Fibroblast of mammary gland (primary cell): Measurements from ENCODE around the gene GATA3.

Experiments
- DNase-seq: peaks from one replicate; pipeline ENCODE4 v3.0.0-alpha.2; 2010; ENCODE audit warnings: low read depth
- H3K4me3 ChIP-seq: 2 replicates; pipeline ENCODE4 v1.5.1; 2011; ENCODE audit warnings: low read depth, mild to moderate bottlenecking, low read length, moderate library complexity; ENCODE audit not compliant: control insufficient read depth
- TF ChIP-seq, protein P1 (sequence below): conservative IDR thresholded peaks from 2 replicates; pipeline ENCODE4 v1.5.1; 2011; ENCODE audit warnings: low read depth, low read length, inconsistent platforms; ENCODE audit not compliant: control insufficient read depth, insufficient read depth

The GATA3 gene

DNA sequence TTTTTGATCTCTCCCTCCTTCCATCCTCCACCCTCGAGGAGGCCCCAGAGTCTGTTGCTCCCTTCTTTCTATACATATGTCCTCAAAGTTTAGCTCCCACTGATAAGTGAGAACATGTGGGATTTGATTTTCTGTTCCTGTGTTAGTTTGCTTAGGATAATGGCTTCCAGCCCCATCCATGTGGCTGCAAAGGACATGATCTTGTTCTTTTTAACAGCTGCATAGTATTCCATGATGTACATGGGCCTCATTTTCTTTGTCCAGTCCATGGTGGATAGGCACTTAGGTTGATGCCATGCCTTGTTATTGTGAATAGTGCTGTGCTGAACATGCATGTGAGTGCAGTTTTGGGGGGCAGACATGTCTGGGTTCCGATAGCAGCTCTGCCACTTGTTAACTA lies 51.4 kb downstream of the GATA3 start:
- H3K4me3 ChIP-seq, result no peak overlapping the region
- DNase-seq, result no peak
- TF ChIP-seq, protein P1, sequence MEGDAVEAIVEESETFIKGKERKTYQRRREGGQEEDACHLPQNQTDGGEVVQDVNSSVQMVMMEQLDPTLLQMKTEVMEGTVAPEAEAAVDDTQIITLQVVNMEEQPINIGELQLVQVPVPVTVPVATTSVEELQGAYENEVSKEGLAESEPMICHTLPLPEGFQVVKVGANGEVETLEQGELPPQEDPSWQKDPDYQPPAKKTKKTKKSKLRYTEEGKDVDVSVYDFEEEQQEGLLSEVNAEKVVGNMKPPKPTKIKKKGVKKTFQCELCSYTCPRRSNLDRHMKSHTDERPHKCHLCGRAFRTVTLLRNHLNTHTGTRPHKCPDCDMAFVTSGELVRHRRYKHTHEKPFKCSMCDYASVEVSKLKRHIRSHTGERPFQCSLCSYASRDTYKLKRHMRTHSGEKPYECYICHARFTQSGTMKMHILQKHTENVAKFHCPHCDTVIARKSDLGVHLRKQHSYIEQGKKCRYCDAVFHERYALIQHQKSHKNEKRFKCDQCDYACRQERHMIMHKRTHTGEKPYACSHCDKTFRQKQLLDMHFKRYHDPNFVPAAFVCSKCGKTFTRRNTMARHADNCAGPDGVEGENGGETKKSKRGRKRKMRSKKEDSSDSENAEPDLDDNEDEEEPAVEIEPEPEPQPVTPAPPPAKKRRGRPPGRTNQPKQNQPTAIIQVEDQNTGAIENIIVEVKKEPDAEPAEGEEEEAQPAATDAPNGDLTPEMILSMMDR, result no peak

DNA sequence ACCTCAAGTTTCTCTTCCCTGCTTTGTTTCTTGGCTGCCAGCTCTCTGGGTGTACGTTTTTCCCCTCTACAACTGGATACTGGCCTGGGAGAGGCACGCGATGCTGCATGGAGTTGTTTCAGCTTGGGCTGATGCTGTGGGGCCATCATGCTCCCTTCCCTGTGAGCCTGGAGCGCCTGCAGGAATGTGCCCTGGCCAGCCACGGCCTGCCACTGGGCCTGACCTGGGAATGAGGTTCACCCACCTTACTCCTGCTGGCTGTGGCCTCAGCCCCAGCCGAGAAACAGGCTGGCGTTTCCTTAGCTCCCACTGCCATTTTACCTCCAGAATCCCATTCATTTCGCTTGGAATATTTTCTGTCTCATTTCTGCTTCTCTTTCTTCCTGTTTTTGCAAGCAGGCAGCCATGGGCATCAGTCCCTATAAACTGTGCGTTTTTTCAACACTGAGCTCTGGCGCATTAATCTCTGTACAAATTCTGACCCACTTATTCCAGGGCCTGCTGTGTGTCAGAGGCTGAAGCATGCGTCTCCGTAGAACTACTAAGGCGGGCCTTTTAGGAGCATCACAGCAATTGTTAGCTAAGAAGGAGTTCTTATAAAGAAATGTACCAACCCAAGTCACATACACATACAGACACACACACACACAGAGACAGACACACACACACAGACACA lies 57.9 kb downstream of the GATA3 start:
- TF ChIP-seq, protein P1, result no peak
- DNase-seq, result no peak
- H3K4me3 ChIP-seq, result no peak overlapping the region

DNA sequence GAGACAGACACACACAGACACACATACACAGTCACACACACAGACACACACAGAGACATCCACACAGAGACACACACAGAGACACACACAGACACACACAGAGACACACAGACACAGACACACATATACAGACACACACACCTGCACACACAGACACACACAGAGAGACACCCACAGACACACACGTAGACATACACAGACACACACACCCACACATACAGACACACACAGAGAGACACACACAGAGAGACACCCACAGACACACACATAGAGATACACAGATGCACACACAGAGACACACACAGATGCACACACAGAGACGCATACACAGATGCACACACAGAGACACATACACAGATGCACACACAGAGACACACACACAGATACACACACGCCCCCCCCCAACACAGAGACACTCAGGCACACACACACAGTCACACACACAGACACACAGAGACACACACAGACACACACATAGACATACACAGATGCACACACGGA lies 58.5 kb downstream of the GATA3 start:
- DNase-seq, result no peak
- TF ChIP-seq, protein P1, result no peak
- no peak overlapping the region for H3K4me3 ChIP-seq

DNA sequence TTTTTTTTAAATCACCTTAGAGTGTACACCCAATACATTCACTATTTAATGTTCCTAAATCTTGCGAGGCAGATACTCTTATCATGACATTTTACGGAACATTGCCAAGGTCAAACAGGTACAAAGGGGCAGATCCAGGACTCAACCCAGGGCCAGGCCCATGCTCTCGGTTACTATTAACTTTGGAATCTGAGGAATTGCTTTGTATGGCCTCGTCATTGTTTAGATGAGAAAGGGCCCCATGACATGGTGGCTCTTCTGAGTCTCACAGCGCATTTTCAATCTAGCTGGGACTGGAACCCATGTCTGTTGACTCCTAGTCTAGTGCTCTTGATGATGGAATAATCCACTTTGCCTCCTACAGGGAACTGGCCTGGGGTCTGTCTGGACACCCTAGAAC lies 59.1 kb downstream of the GATA3 start:
- TF ChIP-seq, protein P1, result no peak
- DNase-seq, result no peak
- no peak overlapping the region for H3K4me3 ChIP-seq

DNA sequence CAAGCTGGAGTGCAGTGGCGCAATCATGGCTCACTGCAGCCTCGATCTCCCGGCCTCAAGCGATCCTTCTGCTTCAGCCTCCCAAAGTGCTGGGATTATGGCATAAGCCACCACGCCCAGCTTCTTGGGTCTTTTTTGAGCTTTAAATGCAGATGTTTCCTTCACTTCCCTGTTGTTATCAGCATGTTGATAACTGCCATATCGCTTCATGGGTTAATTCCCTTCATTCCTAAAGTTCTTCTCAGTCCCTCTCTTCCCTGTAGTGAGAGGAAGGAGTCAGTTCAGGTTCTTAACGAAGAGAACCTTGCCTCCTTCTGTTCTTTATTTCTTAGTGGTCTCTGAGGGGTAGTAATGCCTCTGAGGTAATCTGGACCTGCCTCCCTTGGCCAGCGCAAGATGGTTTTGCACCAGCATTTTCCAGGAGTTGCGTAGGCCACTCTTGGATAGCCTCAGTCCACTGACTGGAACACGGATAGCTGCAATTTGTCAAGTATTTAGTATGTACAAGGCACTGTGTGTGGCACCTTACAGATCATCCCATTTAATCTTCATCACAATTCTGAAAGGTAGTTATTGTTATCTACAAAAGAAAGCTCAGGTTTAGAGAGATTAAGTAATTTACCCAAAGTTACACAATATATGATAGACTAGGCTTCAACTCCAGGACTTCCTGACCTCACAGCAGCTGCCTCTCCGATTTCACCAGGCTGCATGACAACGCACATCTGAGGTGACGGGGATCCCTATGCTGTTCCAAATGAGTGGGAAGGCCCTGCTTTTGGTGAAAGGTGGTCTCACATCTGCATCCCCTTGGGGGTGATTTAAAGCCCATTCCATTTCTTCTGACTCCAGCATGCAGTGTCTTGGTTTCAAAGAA lies 60.5 kb downstream of the GATA3 start:
- no peak overlapping the region for H3K4me3 ChIP-seq
- TF ChIP-seq, protein P1, result no peak
- DNase-seq, result no peak

DNA sequence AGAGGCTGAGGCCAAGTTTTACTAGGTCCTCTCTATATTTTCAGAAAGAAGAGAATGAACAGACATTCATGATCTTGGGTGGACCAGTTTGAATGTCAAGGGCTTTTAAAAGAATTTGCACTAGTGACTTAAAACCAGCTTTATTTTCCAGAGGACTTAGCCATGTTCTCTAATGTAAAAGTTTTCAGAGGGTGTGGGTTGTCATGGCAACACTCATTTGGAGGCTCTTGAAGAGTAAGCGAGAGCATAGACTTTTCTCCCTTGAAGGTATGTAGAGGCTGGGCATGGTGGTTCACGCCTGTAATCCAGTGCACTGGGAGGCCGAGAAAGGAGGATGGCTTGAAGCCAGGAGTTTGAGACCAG lies 61.1 kb downstream of the GATA3 start:
- TF ChIP-seq, protein P1, result no peak
- no peak for DNase-seq
- H3K4me3 ChIP-seq, result no peak overlapping the region
